ENCODE data around the gene KRTAP9-2.
"Not testable (repeated sequence)": the region's sequence is repeated elsewhere in the genome, so short reads cannot be mapped to it uniquely, and the experiment has no call there.

GRCh38 chr17:41237949-41238437 is 11.5 kb downstream of the KRTAP9-2 start, which contains the start of gene KRTAP9-8:
- TF ChIP-seq CTCF, POLR2A (IDR thresholded peaks at IDR 0.05): not testable (repeated sequence)

Data from vagina (tissue), 2 donors.